MCF 10A (cell line): ENCODE results near the gene MDM2. TPM values are rescaled to one million over a fixed set of nuclear protein-coding genes. Genes with fewer than 3 reads are reported as not detected.

Source experiments
- BruUV-seq: library from RNA; stranded (reverse); fragments of 400-500 nt; replicated peaks from 2 replicates; lab custom pipeline; 2021; lab: Mats Ljungman, UMichigan
- CTCF ChIA-PET: fragments of 300-600 bp; sonication (Branson Sonifier 250); formaldehyde crosslinking; extraction: SDS; loops from one replicate; lab custom pipeline; 2021; ENCODE audit warnings: antibody characterized with exemption, inconsistent platforms; lab: Yijun Ruan, JAX
- POLR2A ChIA-PET: fragments of 300-600, 350-650 bp; sonication (Branson Sonifier 250); formaldehyde crosslinking; extraction: SDS; loops from one replicate; lab custom pipeline; 2020; ENCODE audit warnings: antibody characterized with exemption, inconsistent platforms; lab: Yijun Ruan, JAX
- DNase-seq: peaks from one replicate; pipeline ENCODE4 v3.0.0-alpha.2; 2018; ENCODE audit not compliant: unreplicated experiment
- H3K27ac Mint-ChIP-seq: one replicate; pipeline ENCODE4 v1.8.0; 2022; ENCODE audit warnings: mild to moderate bottlenecking, low read depth, mixed read lengths; ENCODE audit not compliant: unreplicated experiment
- H3K27me3 Mint-ChIP-seq: one replicate; pipeline ENCODE4 v1.8.0; 2022; ENCODE audit warnings: mixed read lengths; ENCODE audit not compliant: insufficient read depth, unreplicated experiment
- H3K36me3 Mint-ChIP-seq: one replicate; pipeline ENCODE4 v1.8.0; 2022; ENCODE audit warnings: mild to moderate bottlenecking, moderate library complexity, mixed read lengths; ENCODE audit not compliant: insufficient read depth, unreplicated experiment
- H3K4me1 Mint-ChIP-seq: one replicate; pipeline ENCODE4 v1.8.0; 2022; ENCODE audit warnings: mixed read lengths; ENCODE audit not compliant: insufficient read depth, unreplicated experiment
- H3K4me3 Mint-ChIP-seq: one replicate; pipeline ENCODE4 v1.8.0; 2022; ENCODE audit warnings: mild to moderate bottlenecking, moderate library complexity, mixed read lengths; ENCODE audit not compliant: unreplicated experiment
- H3K9me3 Mint-ChIP-seq: one replicate; pipeline ENCODE4 v1.8.0; 2022; ENCODE audit warnings: mixed read lengths; ENCODE audit not compliant: unreplicated experiment
- intact Hi-C: fragments of 100-400 bp; cut with micrococcal nuclease; formaldehyde crosslinking; loops from 2 replicates; pipeline ENCODE4 v1.14.1; 2022
- total RNA-seq: library from RNA; stranded (reverse); gene quantifications from 2 replicates; pipeline ENCODE4 v1.2.3, GENCODE V29; 2022
- TF ChIP-seq, protein P1 (sequence below): fragments of 200-600 bp; IDR thresholded peaks from one replicate; pipeline ENCODE4 v1.8.0; 2022; ENCODE audit warnings: antibody characterized with exemption, mild to moderate bottlenecking; ENCODE audit not compliant: unreplicated experiment

MDM2 gene
- total RNA-seq, 1 experiment from 2014 or later: 383 TPM

DNA sequence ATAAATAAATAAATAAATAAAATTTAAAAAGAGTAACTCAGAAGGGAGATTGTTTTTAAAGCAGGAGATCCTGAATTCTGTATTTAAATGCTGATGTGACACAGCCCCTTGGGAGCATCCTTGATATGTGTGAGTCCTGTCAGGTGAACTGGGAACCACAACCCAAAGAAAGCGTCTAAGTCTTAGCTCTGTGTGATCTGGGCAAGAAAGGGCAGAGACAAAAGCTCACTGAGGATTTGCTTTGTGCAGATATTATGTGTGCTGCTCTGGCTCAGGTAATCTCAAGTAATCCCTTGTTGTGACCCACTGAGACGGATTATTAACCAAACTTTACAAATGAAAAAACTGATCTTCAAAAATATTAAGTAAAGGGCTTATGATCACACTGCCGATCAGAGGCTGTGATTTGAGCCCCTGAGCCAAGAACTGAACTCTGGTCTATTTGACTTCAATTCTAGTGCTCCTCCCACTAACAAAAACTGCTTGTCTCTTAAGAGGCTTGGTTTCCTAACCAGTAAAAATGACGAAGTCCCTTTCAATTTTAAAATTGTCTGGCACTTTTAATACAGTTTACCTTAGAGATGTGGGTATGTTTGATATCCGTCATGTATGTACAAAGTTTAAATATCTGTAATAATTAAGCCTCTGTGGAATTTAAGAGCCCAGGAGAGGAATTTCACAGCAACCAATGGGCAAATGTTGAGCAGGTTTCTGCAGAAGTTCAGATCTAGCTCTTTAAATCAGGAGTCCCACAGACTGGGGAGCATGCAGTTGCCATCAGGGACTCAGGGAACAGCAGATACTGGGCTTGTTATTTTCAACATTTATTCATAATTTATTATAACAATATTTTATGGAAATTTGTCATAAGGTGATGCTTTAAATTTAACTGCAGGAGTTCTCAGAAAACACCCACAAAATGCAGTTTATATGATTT lies 78.9 kb downstream of the MDM2 start:
- Mint-ChIP-seq H3K27me3 (no peaks in the 10 kb centered on the region), H3K9me3 (no peaks in the 10 kb centered on the region), H3K4me1 (no peaks in the 10 kb centered on the region), H3K4me3 (no peak overlapping the region), H3K27ac (no peak overlapping the region), H3K36me3 (peaks cover 1% of the 10 kb centered on the region)
- ChIA-PET POLR2A (interaction anchor here (1.5 kb wide), 1 partner anchor 19 kb away, joined by 3 read pairs; no protein-coding TSS in a partner anchor), CTCF (interaction anchor here (0.6 kb wide), 1 partner anchor 263 kb away, joined by 3 read pairs; no protein-coding TSS in a partner anchor)
- no TSS peak for BruUV-seq
- intact Hi-C loops: no loop called here
- TF ChIP-seq, protein P1, sequence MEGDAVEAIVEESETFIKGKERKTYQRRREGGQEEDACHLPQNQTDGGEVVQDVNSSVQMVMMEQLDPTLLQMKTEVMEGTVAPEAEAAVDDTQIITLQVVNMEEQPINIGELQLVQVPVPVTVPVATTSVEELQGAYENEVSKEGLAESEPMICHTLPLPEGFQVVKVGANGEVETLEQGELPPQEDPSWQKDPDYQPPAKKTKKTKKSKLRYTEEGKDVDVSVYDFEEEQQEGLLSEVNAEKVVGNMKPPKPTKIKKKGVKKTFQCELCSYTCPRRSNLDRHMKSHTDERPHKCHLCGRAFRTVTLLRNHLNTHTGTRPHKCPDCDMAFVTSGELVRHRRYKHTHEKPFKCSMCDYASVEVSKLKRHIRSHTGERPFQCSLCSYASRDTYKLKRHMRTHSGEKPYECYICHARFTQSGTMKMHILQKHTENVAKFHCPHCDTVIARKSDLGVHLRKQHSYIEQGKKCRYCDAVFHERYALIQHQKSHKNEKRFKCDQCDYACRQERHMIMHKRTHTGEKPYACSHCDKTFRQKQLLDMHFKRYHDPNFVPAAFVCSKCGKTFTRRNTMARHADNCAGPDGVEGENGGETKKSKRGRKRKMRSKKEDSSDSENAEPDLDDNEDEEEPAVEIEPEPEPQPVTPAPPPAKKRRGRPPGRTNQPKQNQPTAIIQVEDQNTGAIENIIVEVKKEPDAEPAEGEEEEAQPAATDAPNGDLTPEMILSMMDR: no peak
- no peak for DNase-seq

DNA sequence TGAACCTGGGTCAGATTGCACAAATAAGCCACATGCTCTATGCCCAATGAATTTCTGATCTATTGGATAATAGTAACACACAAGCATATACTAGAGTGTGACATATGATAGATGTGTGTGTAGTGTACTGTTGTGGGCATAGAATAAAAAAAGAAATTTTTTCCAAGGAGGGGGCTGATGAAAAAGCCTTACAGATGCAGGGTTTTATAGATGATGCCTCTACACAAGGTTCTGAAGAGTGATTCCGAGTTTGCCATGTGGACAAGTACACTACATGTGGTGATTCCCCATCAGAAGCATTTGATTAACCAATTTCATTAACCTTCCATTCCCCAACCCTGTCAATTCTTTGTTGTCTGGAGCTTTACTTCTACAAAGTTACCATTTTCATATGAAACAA lies 79.7 kb downstream of the MDM2 start:
- BruUV-seq: no TSS peak

DNA sequence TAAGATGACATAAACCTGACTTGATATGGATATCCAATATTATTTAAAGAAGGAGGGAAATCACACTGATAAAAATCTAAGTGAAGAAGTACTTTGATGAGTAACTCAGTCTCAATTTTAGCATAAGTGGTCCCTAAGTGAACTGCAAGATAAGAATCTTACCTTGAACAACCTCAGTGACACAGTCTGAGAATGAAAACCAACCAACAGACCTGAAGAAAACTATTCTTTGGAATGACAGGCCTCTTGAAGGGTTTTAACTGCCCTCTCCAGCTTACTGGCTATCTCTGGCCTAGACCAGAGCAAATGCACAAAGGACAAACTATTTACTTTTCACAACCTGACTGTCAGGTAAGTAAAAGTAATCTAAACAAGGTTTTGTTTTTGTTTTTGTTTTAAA lies 80.3 kb downstream of the MDM2 start:
- no peaks in the 10 kb centered on the region for H3K27me3 Mint-ChIP-seq
- H3K4me3 Mint-ChIP-seq: no peak overlapping the region
- no peaks in the 10 kb centered on the region for H3K9me3 Mint-ChIP-seq
- intact Hi-C loops: no loop called here
- DNase-seq: no peak
- TF ChIP-seq, protein P1: no peak
- no peaks in the 10 kb centered on the region for H3K4me1 Mint-ChIP-seq
- no peak overlapping the region for H3K27ac Mint-ChIP-seq
- no TSS peak for BruUV-seq
- CTCF ChIA-PET: interaction anchor here (0.5 kb wide), 1 partner anchor 49 kb away, joined by 3 read pairs; no protein-coding TSS in a partner anchor
- H3K36me3 Mint-ChIP-seq: peaks cover 7% of the 10 kb centered on the region
- POLR2A ChIA-PET: no interaction called here

More for the DNA sequence above, 79.7 kb downstream of the MDM2 start:
- Mint-ChIP-seq H3K4me1 (no peaks in the 10 kb centered on the region), H3K36me3 (peaks cover 7% of the 10 kb centered on the region), H3K9me3 (no peaks in the 10 kb centered on the region), H3K4me3 (no peak overlapping the region), H3K27me3 (no peaks in the 10 kb centered on the region), H3K27ac (no peak overlapping the region)
- DNase-seq: no peak
- ChIA-PET POLR2A (no interaction called here), CTCF (interaction anchor here (0.5 kb wide), 1 partner anchor 49 kb away, joined by 3 read pairs; no protein-coding TSS in a partner anchor)
- intact Hi-C loops: no loop called here
- TF ChIP-seq, protein P1: no peak

DNA sequence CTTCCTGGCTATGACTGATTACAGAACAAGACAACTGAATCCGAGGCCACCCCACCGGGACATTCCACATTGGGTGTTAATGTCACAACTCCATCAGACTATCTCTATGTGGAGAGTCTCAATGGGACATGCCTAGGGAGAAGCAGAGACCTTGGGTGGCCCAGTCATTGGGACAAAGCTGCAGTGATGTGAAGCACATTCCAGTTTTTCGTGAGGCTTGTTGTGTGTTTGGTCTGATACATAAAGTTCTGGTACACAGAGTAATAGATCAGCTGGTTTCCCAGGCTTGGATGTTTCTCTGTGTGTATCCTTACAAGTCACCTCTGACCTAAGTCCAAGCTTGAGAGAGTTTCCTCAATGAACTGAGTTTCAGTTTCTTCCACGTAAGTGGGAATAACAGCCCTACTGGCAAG lies 82.7 kb downstream of the MDM2 start:
- BruUV-seq: no TSS peak
- ChIA-PET POLR2A (no interaction called here), CTCF (no interaction called here)
- Mint-ChIP-seq H3K4me3 (no peak overlapping the region), H3K27ac (no peak overlapping the region), H3K36me3 (peaks cover 7% of the 10 kb centered on the region), H3K27me3 (no peaks in the 10 kb centered on the region), H3K9me3 (no peaks in the 10 kb centered on the region), H3K4me1 (no peaks in the 10 kb centered on the region)
- no peak for DNase-seq
- TF ChIP-seq, protein P1: no peak
- intact Hi-C loops: loop anchor here (10.0 kb wide), 1 partner anchor 364 kb away; no protein-coding TSS in a partner anchor
